Medulla oblongata (tissue), 1 donor: ENCODE results near the gene OXLD1.

Experiments used
- DNase-seq: peaks from one replicate; pipeline ENCODE4 v3.0.0-alpha.2; 2015; ENCODE audit errors: extremely low spot score

The OXLD1 gene

GRCh38 chr17:81666342-81667191 lies at the start of gene OXLD1, which contains the start of gene CCDC137:
TSS of gene OXLD1 (minus strand) at chr17:81666605. CDS start at chr17:81666577, 28 bp downstream.
TSS of gene CCDC137 (plus strand) at chr17:81666737. CDS start at chr17:81666767, 30 bp downstream.
- DNase-seq: peak; percentile 97

- DNase-seq: no peak
Observed at GRCh38 chr17:81715107-81715871, 48.9 kb upstream of the OXLD1 start.

- no peak for DNase-seq
Observed at GRCh38 chr17:81714412-81715106, 48.2 kb upstream of the OXLD1 start.

- no peak for DNase-seq
Observed at GRCh38 chr17:81713556-81714411, 47.4 kb upstream of the OXLD1 start.

GRCh38 chr17:81713004-81713555 lies 46.7 kb upstream of the OXLD1 start:
- DNase-seq: peak; percentile 50

- DNase-seq: no peak
Observed at GRCh38 chr17:81712468-81713003, 46.1 kb upstream of the OXLD1 start.

GRCh38 chr17:81711814-81712467 lies 45.5 kb upstream of the OXLD1 start, which contains the start of gene SLC25A10:
TSS of gene SLC25A10 (plus strand) at chr17:81712284. CDS start at chr17:81712427, 143 bp downstream.
- peak; percentile 76 for DNase-seq

- DNase-seq: no peak
Observed at GRCh38 chr17:81710514-81711308, 44.3 kb upstream of the OXLD1 start.

GRCh38 chr17:81708739-81709185 lies 42.4 kb upstream of the OXLD1 start:
- DNase-seq: no peak

GRCh38 chr17:81707725-81708646 lies 41.6 kb upstream of the OXLD1 start:
- DNase-seq: no peak

- no peak for DNase-seq
Observed at GRCh38 chr17:81706757-81707624, 40.6 kb upstream of the OXLD1 start.

- no peak for DNase-seq
Observed at GRCh38 chr17:81706232-81706611, 39.8 kb upstream of the OXLD1 start.

GRCh38 chr17:81705518-81706231 lies 39.3 kb upstream of the OXLD1 start:
- no peak for DNase-seq

GRCh38 chr17:81703747-81704654 lies 37.6 kb upstream of the OXLD1 start:
- no peak for DNase-seq
